IPS-NIHi11 (cell line): Measurements from ENCODE around the gene PLCL2.
A peak's percentile ranks its signal among the peaks of the same experiment; 100 is the strongest.

Experiments
- DNase-seq: peaks from one replicate; pipeline ENCODE4 v3.0.0; 2012; ENCODE audit warnings: mixed read lengths, low spot score

The PLCL2 gene

DNA sequence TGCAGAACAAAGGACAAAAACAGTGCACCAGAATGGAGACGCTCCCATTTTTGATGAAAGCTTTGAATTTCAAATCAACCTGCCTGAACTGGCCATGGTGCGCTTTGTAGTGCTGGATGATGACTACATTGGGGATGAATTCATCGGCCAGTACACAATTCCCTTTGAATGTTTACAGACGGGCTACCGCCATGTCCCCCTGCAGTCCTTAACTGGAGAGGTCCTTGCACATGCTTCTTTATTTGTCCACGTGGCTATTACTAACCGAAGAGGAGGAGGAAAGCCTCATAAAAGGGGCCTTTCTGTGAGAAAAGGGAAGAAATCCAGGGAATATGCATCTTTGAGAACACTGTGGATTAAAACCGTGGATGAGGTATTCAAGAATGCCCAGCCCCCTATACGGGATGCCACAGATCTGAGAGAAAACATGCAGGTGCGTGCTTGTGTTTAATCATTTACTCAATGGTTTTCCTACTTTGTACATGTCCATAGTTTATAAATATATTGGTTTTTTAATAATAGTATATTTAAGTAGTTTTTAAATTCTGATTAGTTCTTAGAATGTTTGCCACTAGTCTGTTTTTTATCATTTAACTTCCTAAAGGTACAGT lies 127.1 kb downstream of the PLCL2 start:
- no peak for DNase-seq

DNA sequence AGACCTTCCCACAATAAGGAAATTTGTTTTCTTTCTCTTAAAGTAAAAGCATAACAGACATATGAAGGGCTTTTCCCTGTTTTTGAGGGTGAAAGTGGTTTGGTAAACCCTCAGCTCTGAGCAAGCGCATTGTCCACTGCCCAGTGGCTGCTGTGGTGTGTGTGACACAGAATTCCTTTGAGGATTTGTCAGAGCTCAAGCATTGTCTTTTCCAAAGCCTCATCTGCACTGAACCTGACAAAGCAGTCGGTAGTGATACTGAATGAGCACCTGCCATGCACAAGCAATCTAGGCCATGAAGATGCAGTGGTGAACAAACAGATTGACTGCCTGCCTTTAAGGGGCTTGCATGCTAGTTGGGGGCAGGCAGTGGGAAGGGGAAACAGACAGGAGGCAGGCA lies 128.3 kb downstream of the PLCL2 start:
- DNase-seq, result no peak

DNA sequence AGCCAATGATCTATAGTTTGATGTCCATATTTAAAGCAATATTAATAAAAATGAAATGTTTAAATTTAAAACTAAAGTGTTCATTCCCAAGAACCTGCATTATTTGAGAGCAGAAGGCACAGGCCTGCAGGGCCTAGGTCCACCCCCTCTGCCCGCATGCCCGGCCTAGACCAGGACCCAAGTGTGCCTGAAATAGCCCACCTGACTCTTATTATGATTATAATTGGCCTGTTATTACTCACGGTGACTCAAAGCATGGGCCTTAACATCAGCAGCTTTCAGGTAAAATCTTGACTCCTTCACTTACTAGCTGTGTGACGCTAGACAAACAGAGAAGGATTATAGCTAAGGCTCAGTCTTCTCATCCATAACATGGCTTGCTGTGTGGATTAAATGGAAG lies 128.8 kb downstream of the PLCL2 start:
- no peak for DNase-seq

DNA sequence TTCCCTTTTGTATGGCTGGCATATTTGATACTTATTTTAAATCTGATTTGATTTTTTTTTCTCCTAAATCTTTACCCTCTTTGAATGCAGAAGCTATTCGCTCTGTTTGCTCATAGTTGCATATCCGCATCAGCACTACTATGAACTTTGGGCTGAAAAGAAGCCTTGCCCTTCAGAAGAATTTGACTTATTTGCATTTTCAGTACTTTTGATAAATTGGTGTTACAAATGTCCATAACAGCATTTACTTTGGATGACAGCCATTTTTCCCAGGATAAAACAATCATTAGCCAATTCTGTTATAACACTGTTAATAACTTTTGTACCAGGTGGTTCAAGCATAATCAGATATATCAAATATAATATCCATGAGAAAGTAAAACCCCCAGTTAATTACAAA lies 129.5 kb downstream of the PLCL2 start:
- DNase-seq, result no peak

DNA sequence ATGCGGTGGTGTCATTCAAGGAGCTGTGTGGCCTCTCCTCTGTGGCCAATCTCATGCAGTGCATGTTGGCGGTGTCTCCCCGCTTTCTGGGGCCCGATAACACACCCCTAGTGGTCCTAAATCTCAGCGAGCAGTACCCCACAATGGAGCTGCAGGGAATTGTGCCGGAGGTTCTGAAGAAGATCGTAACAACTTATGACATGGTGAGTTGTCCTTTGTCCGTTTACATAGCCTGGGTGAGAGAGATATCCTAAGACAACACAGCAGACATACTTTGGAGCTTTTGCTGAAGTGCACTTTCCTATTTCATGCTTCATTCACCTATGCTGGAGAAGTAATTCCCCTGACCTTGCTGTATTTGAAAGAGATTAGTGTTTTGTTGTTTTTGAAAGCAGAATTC lies 130.0 kb downstream of the PLCL2 start:
- DNase-seq, result no peak

DNA sequence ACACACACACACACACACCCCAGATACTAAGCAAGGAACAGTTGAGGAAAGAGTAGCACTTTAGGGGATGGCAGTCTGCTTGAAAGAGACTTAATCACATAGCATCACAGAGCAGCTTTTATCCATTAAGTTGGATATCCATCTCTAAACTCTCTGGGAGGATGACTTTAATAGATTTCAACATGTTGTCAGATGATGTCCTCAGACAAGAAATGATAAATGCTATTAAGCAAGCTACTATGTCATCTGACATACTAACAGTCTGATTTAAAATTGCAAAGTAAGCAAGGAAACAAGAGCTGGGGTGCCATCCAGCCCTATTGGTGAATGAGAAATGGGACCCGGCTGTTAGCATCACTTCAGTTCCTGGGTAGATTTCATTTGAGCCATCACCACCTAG lies 136.9 kb downstream of the PLCL2 start:
- no peak for DNase-seq

DNA sequence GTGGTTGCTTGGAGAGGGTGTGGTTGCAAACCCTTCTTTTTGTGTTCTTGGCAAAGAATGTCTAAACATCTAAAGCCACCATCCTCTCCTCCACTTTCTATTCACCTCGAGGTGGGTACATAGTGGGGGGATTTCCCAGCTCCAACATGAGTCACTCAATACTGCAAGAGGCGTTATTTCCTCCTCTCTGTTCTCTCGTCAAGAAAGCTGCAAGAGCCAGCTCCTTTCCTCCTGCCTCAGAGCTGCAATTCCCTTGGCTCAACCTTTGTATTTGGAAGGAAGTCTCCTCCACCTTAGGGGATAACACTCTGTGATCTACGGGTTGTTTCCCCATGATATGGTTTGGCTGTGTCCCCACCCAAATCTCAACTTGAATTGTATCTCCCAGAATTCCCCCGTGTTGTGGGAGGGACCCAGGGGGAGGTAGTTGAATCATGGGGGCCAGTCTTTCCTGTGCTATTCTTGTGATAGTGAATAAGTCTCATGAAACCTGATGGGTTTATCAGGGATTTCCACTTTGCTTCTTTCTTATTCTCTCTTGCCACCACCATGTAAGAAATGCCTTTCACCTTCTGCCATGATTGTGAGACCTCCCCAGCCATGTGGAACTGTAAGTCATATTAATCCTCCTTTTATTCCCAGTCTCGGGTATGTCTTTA lies 138.4 kb downstream of the PLCL2 start:
- DNase-seq, result no peak

DNA sequence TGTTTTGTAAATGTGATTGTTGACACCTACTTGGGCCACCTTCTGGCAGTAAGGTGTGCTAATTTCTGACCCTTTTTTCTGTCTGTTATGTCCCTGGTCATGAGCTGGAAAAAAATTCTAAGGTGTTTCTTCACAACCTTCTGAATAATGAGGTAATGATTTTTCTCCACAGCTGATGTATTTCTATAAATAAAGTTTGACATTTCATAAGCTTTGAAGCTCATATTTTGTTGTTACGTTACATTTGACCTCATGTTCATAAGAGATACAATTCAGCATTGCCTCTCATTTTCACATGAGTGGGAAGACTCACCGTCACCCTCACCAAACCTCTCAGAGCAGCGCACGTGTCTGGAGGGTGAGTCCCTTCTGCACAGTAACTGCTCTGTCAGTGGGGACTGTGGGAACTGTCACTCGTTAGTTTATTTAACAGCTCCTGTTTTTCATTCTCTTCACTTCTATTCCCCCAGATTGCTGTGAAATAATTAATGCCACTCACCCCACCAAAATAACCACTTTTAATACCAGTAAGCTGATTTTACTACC lies 140.9 kb downstream of the PLCL2 start:
- DNase-seq, result no peak

DNA sequence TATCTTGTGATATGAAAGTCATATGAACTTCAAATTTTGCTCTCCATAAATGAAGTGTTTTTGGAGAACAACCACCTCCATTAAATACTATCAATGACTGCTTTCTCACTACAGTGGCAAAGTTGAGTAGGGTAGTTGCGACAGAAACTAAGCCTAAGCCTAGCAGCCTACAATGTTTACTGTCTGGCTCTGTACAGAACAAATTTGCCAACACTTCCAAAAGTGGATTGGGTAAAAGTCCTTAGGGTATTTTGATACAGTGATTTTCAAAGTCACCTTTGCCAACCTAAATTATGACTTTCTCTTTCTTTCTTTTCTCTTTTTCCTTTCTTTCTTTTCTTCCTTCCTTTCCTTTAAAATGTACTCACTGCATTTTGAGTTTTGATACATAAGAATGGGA lies 142.6 kb downstream of the PLCL2 start:
- no peak for DNase-seq

DNA sequence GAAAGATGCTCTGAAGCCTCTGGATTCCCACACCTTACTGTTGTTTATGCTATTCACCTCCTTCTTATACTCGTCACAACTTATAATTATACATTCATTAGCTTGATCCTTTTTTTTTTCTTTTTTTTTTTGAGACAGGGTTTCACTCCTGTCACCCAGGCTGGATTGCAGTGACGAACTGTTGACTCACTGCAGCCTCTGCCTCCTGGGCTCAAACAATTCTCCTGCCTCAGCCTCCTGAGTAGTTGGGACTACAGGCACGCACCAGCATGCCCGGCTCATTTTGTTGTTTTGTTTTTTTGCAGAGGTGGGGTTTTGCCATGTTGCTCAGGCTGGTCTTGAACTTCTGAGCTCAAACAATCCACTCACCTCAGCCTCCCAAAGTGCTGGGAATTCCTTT lies 143.6 kb downstream of the PLCL2 start:
- no peak for DNase-seq

DNA sequence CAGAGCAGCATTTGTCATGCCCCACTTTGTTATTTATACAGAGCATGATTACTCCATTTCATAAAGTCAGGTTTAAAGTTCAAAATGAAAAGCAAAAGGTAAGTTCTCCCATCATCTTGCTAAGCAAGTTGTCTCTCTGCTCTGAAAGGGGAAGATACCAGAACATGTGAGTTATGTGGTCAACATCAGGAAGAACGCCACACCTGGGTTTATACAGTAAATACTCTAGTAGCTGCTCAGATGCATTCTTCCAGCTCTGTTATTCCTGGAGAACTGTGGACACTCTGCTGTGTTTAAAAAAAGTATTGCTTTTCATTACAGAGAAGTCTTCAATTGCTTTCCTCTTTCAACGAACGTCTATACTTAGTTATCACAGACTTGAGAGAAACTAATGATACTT lies 145.7 kb downstream of the PLCL2 start:
- no peak for DNase-seq

DNA sequence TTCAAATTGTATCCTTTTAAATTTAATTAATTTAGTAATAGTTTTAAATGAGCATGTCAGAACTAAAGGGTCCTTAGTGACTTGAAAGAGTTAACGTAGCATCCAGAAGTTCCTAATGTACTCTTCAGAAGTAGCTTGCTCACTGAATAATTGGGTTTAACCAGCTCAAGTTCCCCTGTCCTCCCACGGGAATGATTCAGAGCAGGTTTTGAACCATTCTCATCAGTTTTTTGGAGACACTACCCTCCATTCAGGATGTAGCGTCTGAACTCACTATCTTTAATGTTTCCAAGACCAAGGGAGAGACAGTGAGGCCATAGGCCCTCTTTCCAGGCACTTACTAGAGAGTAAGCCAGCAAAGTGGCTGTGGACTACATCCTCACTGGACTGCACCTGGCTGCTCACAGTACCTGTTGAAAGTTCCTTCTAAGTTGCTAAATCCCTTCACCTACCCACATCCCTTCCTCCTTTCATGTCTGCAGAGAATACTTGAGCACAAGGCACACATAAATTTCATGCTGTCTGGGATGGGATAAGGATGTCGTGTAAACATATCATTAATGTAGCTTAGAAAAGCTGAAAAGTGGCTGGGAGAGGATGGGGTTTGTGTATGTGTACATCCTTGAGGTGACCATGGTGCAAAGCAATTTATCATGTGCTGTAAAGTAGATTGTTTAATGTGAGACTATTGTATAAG lies 146.3 kb downstream of the PLCL2 start:
- DNase-seq, result no peak

DNA sequence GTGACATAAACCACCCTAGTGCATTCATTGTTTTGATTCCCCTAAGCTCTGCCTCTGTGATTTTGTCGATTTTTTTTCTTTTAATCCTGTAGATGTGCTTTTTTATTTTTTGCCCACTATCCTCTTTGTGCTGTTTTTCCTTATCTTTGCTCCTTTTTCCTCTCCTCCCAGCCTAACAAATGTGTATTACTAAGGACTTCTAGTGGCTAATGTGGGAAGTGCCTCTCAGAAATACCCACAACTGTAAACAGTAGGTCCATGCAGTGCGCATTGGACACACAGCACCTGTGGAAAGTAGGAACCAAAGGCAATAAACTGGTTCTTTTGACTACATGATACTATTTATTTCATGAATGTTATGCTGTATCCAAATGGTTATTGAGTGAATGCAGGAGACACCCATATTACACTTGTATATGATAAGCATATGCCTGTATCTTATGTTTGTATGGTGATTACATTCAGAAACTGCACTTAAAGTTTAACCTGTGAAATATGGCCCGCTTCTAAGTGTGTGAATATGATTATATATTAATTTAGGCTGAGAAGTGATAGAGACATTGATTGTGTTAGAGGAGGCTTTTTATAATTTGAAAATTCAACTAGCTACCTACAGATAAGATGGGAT lies 147.8 kb downstream of the PLCL2 start:
- peak; percentile 67 for DNase-seq

DNA sequence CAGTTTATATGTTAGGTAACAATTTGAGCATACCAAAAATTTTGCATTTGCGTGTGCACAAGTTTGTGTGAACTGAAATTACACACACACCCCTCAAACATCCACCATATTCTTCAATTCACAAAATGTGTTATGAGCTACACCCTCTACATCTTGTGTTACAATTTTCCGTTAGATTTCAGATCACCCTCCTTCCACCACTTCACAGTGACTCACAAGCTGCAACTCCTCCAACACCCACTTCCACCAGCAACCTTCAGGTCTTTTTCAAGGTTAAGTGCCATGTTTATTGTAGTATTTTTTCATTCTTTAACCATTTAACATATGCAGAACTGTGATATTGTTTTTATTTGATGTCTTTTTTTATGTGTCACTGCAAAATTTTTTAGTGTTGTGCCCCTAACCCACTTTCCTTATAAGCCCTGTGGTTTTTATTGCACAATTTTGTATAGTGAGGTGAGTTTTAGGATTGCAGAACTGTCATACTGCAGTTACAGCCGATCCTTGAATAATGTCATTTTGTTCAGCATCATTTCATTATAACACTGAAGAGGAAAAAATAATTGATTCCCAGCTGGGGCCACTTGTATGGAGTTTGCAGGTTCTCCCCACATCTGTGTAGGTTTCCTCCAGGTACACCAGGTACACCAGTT lies 148.9 kb downstream of the PLCL2 start:
- DNase-seq, result no peak

DNA sequence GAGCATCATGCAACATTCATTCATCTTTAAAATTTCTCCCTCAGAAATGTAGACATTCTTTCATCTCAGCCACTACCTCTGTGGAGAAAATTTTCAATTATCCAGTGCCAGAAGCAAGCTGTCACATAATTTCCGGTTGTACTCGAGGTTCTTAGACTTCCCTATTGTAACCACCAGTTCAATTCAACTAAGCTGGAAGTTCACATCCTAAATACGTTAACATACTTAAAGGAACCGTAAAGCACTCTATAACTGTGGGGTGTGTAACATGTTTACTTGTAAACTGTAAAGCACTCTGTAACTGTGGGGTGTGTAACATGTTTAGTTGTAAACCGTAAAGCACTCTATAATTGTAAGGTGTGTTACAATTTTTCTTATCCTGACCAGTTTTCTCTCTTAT lies 150.3 kb downstream of the PLCL2 start:
- DNase-seq, result no peak

DNA sequence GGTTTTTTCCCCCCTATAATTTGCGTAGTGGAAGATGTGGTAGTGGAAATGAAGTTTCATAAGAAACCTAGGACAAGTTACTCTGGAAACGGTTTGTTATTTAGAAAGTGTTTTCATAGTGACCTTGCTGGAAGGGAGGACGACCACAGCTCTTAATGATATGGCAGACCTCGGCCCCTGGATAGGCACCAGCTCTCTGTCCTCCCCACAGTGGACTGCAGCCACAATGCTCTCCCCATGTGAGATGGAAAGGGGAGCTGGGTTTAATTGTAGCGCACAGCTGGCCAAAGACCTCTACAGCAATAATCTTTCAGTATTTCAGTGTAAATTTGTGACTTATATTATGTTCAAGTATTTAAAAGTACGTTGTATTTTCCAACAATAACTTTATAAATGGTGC lies 151.2 kb downstream of the PLCL2 start:
- DNase-seq, result no peak

DNA sequence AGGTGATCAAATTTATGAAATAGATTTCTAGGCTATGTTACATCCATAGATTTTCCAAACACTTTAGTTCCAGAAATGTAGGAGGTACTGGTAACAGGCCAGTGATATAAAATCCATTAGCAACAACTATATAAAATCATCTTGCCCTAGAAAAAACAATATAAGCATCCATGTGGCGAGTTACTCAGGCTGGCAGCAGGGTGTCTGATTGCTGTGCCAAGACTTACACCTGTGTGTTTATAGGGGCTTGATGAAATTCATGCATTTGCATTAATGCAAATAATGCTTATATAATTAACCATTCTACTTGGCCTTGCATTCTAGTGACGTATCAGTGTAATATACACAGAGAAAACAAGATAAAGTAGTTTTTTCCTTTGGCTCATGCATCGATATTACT lies 153.4 kb downstream of the PLCL2 start:
- DNase-seq, result no peak

DNA sequence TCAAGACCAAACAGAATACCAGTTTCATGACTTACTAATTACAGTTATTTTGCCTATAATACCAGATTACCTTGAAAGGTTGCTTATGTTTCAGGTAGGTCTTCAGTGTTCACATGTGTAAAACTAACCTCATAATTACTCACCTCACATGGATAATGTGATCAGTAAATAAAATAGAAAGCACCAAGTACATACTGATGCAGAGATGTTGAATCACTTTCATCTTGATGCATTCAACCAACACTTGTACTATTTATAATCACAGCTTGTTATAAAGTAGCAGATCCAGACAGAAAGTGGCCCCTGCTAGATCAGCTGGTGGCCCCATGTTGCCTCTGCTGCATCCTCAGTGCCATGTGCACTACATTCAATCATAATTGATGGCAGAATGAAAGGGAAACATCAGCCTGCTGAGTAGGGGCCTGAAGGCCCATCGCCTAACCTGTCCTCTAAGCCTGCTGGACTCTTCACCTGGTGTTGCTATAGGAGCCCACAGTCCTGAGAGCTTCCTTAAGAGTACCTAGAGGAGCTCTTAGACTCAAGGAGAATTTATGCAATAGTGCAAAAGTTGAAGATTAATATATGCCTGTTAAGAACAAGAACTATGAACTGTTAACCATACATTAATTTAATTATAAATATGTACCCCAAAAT lies 154.3 kb downstream of the PLCL2 start:
- DNase-seq, result no peak

DNA sequence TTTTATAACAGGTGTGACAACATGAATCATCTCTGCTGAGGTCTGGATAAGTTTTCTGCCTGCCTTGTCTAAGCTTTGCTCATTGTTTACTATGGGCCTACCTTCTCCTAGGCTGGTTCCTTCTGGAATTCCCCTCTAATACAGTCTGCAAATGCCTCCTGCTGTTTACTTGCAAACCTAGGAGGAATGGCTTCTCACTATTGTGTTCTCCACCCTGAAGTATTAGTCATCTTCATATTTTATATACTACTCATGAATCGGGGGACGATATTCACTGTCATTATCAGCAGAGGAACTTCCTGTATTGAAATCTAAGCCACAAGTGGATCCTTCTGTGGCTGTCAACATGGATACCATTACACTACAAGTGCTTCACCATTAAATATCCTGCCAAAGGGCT lies 154.8 kb downstream of the PLCL2 start:
- DNase-seq, result peak; percentile 17

DNA sequence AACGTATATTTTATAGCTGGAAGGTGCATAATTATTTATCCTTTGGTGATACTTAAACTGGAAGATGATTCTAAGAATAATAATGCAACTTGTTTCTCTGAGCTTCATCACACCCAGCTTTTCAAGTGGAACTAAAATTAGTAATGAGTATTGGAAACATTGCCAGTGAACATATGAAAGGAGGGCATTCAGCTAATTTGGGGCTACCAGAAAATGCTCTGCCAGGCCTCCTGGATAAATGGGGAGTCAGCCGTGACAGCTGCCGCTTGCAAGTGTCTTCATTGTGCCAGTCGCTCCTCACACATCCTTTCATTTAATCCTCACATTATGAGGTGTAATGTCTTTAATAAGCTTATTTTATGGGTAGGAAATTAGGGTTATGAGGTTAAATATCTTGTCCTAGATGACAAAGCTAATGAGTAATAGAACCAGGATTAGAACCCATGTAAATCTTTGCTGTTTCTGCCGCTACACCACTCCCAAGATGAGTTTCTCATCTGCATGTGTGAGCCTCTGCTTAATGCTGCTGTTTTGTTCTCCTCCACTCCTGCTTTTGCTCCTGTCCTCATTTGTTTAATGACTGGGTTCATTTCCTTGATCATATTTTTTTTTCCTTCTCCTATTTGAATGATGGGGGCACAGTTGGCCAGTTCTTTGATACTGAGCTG lies 155.7 kb downstream of the PLCL2 start:
- DNase-seq, result no peak

DNA sequence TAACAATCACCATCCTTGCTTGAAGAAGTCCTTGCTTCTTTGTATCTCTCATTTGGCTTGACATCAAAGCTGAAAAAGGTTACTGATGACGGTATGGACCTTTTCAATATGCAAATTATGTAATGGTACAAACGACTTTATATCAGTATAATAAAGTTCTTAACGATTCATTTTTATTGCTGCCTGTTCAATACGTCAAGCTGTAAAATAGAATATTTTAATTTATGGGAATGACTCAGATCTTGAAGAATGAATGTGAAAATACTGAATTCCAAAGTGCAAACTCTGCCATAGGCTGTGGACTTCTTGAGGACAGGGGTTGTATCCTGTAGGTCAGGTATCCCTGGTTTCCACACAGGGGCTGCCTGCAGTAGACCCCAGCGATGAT lies 156.2 kb downstream of the PLCL2 start:
- no peak for DNase-seq
